ENCODE results near the gene CDC20B.
"Not testable (repeated sequence)": the region's sequence is repeated elsewhere in the genome, so short reads cannot be mapped to it uniquely, and the experiment has no call there.

DNA sequence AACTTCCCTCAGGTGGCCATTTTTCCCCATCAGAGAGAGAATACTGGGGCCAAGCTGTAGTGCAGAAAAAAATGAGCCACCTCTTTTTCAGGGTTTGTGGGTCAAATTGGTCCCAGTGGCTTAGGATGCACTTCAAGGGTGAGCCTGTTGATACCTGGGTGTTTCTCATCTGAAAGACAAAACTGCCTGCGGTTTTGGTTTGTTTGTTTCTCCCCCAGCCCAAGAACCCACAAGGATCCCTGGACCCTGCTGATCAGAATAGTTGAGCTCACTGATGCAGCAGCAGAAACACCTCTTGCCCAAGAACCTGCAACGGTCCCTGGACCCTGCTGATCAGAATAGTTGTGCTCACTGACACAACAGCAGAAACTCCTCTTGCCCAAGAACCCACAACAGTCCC lies 83.7 kb downstream of the CDC20B start:
- TF ChIP-seq, protein P1, sequence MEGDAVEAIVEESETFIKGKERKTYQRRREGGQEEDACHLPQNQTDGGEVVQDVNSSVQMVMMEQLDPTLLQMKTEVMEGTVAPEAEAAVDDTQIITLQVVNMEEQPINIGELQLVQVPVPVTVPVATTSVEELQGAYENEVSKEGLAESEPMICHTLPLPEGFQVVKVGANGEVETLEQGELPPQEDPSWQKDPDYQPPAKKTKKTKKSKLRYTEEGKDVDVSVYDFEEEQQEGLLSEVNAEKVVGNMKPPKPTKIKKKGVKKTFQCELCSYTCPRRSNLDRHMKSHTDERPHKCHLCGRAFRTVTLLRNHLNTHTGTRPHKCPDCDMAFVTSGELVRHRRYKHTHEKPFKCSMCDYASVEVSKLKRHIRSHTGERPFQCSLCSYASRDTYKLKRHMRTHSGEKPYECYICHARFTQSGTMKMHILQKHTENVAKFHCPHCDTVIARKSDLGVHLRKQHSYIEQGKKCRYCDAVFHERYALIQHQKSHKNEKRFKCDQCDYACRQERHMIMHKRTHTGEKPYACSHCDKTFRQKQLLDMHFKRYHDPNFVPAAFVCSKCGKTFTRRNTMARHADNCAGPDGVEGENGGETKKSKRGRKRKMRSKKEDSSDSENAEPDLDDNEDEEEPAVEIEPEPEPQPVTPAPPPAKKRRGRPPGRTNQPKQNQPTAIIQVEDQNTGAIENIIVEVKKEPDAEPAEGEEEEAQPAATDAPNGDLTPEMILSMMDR (IDR thresholded peaks at IDR 0.05): not testable (repeated sequence)
- not testable (repeated sequence) for TF ChIP-seq POLR2AphosphoS5, POLR2A (IDR thresholded peaks at IDR 0.05)

All from sigmoid colon (tissue), 4 donors.